GM12865 (cell line): ENCODE data around the gene SERPINE1.
"Not testable (repeated sequence)": the region's sequence is repeated elsewhere in the genome, so short reads cannot be mapped to it uniquely, and the experiment has no call there.

Experiments
- DNase-seq: peaks from one replicate; pipeline ENCODE4 v3.0.0; 2010; ENCODE audit warnings: low read depth
- H3K4me3 ChIP-seq: 2 replicates; pipeline ENCODE4 v1.5.1; 2011; ENCODE audit warnings: mild to moderate bottlenecking, low read depth, low read length, control low read depth
- TF ChIP-seq, protein P1 (sequence below): IDR thresholded peaks from 2 replicates; pipeline ENCODE4 v1.5.1; 2011; ENCODE audit warnings: low read length, control low read depth, low read depth, inconsistent platforms; ENCODE audit not compliant: insufficient read depth; ENCODE audit errors: missing control alignments

Gene SERPINE1

DNA sequence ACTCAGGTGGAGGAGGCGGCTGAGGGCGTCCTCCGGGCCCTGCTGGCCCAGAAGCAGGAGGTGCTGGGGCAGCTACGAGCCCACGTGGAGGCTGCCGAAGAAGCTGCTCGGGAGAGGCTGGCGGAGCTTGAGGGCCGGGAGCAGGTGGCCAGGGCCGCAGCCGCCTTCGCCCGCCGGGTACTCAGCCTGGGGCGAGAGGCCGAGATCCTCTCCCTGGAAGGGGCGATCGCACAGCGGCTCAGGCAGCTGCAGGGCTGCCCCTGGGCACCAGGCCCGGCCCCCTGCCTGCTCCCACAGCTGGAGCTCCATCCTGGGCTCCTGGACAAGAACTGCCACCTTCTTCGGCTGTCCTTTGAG lies 38.9 kb upstream of the SERPINE1 start:
- no peak overlapping the region for H3K4me3 ChIP-seq
- TF ChIP-seq, protein P1, sequence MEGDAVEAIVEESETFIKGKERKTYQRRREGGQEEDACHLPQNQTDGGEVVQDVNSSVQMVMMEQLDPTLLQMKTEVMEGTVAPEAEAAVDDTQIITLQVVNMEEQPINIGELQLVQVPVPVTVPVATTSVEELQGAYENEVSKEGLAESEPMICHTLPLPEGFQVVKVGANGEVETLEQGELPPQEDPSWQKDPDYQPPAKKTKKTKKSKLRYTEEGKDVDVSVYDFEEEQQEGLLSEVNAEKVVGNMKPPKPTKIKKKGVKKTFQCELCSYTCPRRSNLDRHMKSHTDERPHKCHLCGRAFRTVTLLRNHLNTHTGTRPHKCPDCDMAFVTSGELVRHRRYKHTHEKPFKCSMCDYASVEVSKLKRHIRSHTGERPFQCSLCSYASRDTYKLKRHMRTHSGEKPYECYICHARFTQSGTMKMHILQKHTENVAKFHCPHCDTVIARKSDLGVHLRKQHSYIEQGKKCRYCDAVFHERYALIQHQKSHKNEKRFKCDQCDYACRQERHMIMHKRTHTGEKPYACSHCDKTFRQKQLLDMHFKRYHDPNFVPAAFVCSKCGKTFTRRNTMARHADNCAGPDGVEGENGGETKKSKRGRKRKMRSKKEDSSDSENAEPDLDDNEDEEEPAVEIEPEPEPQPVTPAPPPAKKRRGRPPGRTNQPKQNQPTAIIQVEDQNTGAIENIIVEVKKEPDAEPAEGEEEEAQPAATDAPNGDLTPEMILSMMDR, result no peak
- DNase-seq, result no peak

DNA sequence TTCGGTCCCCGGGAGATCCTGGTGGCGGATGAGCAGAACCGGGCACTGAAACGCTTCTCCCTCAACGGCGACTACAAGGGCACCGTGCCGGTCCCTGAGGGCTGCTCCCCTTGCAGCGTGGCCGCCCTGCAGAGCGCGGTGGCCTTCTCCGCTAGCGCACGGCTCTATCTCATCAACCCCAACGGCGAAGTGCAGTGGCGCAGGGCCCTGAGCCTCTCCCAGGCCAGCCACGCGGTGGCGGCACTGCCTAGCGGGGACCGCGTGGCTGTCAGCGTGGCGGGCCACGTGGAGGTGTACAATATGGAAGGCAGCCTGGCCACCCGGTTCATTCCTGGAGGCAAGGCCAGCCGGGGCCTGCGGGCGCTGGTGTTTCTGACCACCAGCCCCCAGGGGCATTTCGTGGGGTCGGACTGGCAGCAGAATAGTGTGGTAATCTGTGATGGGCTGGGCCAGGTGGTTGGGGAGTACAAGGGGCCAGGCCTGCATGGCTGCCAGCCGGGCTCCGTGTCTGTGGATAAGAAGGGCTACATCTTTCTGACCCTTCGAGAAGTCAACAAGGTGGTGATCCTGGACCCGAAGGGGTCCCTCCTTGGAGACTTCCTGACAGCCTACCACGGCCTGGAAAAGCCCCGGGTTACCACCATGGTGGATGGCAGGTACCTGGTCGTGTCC lies 37.9 kb upstream of the SERPINE1 start:
- no peak for DNase-seq
- no peak overlapping the region for H3K4me3 ChIP-seq
- TF ChIP-seq, protein P1, result no peak

DNA sequence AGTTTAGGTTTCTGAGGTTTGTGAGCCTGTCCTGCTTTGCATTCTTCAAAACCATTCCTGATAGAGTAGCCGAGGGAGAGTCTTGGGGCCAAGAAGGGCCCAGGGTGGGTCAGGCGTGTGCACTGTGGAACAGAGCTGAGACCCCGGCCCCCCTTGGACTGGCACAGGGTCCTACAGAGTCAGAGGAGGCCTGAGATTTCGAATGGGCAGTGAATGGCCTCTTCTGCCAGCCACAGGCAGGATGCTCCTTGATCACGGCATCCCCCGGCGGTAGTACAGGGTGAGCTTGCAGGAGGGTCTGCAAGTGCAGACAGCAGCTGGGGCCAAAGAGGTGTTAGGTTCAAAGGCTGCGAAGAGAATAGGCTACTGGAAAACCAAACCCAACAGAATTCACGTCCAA lies 37.0 kb upstream of the SERPINE1 start:
- TF ChIP-seq, protein P1, result no peak
- DNase-seq, result no peak
- H3K4me3 ChIP-seq, result no peak overlapping the region

DNA sequence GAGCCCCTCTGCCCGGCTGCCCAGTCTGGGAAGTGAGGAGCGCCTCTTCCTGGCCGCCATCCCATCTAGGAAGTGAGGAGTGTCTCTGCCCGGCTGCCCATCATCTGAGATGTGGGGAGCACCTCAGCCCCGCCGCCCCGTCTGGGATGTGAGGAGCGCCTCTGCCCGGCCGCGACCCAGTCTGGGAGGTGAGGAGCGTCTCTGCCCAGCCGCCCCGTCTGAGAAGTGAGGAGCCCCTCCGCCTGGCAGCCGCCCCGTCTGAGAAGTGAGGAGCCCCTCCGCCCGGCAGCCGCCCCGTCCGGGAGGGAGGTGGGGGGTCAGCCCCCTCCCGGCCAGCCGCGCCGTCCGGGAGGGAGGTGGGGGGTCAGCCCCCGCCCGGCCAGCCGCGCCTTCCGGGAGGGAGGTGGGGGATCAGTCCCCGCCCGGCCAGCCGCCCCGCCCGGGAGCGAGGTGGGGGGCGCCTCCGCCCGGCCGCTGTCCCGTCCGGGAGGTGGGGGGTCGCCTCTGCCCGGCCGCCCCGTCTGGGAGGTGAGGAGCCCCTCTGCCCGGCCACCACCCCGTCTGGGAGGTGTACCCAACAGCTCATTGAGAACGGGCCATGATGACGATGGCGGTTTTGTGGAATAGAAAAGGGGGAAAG lies 34.5 kb upstream of the SERPINE1 start:
- not testable (repeated sequence) for DNase-seq, H3K4me3 ChIP-seq

DNA sequence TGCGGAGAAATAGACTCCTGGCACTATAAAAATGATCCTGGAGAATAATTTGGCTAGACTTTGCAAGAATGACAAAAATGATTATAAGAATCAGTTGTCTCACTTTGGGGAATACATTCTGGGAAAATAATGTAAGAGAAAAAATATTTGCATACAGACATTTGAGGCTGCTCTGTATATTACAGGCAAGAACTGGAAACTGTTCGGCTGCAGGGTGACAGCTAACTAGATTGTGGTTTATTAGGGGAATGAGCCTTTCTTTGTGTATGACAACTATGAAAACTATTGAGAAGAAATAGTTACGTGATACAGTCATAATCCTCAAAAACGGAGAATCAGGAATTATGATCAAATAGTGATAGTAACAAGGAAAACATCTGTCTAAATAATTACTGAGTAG lies 33.0 kb upstream of the SERPINE1 start:
- no peak for DNase-seq
- H3K4me3 ChIP-seq, result no peak overlapping the region
- TF ChIP-seq, protein P1, result no peak

DNA sequence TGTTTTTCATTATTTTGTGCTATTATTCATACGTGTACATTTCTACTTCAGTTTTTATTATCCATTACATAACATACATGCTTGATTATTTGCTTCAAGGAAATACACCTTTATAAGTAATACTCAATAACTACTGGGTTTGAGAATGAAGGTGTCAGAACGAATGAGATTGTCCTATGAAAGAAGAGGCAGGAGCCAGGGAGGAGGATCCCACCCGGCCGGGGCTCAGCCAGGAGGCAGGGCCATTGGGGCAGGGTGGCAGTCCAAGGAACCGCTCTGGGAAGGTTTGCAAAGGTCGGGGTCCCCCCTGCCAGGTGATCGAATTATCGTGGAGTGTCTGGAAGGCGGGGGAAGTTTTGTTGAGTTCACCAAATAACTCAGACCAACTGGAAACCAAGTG lies 32.5 kb upstream of the SERPINE1 start:
- TF ChIP-seq, protein P1, result no peak
- DNase-seq, result no peak
- H3K4me3 ChIP-seq, result no peak overlapping the region

DNA sequence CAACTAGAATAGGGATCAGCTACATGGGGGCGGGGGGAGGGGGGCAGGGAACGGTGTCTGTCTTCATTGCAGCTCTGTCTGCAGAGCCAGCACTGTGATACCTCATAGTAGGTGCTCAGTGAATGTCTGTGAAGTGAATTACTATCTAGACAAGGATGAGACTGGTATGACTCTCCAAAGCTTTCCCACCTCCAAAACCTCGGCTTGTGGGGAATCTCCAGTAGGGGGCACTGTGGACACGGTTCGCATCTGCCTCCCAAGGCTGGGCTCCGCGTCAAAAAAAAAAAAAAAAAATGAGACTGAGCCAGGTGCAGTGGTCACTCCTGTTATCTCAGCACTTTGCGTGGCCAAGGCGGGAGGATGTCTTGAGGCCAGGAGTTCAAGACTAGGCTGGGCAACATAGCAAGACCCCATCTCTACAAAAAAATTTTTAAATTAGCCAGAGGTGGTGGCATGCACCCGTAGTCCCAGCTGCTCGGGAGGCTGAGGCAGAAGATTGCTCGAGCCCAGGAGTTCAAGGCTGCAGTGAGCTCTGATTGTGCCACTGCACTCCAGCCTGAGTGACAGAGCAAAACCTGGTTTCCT lies 32.0 kb upstream of the SERPINE1 start:
- peak; percentile 47 for DNase-seq
- H3K4me3 ChIP-seq, result no peak overlapping the region
- TF ChIP-seq, protein P1, result peak; percentile 46
